HG03097 (cell line): ENCODE results near the gene HS3ST4.
"Not testable (repeated sequence)": the region's sequence is repeated elsewhere in the genome, so short reads cannot be mapped to it uniquely, and the experiment has no call there.

Source experiments
- ATAC-seq: cut with Tn5 transposase; IDR thresholded peaks from one replicate; pipeline ENCODE4 v1.9.1; 2021; ENCODE audit not compliant: unreplicated experiment, low FRiP score

HS3ST4 gene

GRCh38 chr16:25966172-25967097 lies 274.7 kb downstream of the HS3ST4 start:
- ATAC-seq = peak; percentile 91

DNA sequence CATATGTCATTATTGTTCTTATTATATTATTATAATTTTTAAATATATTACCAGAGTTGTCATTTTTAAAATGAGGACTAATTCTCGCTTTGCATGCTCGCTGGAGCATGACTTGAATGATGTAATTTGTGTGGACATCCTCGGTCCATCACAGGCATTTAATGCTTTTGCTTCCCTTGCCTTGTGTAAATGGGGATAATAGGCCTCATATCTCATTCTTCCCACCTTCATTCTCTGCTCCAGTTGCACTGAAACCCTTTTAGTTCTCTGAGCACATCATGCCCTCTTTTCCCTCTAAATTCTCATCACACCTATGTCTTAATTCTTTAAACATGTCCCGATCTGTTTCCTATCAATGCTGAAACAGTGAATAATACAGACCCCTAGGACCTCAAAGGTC lies 285.4 kb downstream of the HS3ST4 start:
- no peak for ATAC-seq

DNA sequence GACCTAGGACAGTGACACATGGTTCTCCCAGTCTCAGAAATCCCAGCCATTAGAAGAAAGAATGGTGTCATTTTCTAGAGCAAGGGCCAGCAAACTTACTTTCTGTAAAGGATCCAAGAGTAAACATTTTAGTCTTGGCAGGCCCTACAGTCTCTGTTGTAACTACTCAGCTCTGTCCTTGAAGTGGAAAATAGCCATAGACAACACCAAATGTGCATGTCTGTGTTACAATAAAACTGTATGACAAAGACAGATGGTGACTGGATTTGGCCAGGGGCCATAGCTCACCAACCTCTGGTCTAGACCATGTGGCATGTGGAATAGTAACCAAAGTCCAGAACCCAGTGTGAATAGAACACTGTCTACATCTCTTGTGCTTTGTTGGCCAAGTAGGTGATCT lies 286.5 kb downstream of the HS3ST4 start:
- no peak for ATAC-seq

DNA sequence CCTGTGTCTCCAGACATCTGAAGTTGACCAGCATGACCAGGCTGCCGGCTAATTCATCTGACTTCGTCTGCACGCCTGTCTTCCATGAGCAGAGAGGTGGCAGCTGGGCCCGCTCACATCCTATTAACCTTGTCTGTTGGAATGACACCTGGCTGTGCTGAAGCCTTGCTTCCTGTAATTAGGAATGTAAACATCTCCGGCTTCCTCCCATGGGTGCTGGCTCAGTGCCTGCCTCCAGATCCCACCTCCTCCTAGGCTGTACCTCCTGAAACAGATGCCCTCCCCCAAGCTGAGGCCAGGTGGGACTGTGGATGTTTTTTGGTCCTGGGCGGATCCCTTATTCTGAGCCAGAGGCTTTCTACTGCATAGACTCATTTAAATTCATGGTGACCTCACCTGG lies 296.3 kb downstream of the HS3ST4 start:
- ATAC-seq = no peak

DNA sequence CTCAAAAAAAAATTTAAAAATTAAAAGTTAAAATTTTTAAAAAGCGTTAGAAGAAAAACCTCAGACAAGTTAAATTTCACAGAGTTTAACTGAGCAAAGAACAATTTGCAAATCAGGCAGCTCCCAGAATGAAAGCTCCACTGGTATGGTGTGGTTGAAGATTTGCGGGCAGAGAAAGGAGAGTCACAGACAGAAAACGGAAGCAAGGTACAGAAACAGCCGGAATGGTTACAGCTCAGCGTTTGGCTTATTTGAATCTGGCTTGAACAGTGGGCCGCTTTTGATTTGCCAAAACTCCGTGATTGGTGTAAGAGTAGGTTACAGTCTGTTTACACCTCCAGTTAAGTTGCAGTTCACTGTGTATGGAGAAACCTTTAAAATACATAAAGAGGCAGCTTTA lies 297.1 kb downstream of the HS3ST4 start:
- ATAC-seq = no peak

GRCh38 chr16:25996052-25996451 lies 304.3 kb downstream of the HS3ST4 start:
- ATAC-seq = no peak

GRCh38 chr16:26005336-26005735 lies 313.6 kb downstream of the HS3ST4 start:
- ATAC-seq = no peak

DNA sequence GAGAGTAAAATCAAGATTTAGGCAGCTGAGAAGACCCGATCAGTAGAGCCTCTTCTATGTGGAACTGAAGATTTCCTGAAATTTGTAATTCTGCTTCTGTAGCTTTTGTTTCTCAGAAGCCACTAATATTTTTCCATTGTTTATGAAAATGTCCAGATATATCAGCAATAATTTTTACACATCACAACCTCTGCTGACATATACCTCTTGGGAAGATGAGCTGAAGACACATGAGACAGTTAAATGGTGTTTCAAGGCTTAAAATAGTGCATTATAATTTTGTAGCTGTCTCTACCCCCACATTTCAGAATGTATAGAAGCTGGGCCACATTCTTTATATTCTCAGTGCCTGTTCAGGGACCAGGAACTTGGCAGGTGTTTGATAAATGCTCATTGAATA lies 320.6 kb downstream of the HS3ST4 start:
- no peak for ATAC-seq

- no peak for ATAC-seq
These were observed 324.0 kb downstream of the HS3ST4 start for GRCh38 chr16:26015776-26016175.

- ATAC-seq = no peak
These were observed 325.2 kb downstream of the HS3ST4 start for GRCh38 chr16:26016989-26017388.

DNA sequence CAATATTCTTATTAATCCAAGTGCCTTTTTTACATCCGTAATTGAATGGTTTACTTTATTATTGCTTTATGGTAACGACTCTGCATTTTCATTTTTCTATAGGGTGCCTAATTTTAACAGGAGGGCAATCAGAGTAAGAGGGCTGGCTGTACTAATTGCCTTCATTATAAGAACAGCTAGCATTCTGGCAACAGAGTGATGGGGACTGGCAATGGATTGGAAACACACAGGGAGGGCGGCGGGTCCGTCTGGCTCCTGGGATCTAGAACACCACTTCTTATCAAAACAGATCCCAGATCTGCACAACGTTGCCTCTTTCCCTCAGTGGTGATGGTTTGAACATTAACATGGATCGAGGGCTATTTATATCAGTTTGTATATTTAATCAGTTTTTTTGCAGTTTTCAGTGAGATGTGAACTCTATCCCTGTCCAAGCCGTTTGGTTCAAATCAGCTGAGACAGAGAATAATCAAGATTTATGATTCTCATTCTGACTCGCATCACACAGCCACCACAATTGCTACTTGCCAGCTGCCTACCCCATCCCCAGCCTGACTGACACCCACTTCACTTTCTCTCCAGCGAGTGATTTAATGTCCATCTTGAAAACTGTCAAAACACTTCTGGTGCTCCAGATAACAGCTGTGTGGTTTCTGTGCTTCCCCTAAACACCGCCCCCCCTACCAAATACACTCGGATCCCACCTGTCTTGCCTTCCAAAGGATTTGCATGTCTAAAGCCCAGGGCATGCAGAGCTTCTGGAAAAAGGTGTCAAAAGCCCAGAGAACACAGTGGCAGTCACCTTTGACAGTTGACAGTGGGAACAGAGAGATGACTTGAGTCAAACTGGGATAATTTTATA lies 327.9 kb downstream of the HS3ST4 start:
- ATAC-seq = no peak

- ATAC-seq = no peak
These were observed 335.1 kb downstream of the HS3ST4 start for GRCh38 chr16:26026709-26027450.

DNA sequence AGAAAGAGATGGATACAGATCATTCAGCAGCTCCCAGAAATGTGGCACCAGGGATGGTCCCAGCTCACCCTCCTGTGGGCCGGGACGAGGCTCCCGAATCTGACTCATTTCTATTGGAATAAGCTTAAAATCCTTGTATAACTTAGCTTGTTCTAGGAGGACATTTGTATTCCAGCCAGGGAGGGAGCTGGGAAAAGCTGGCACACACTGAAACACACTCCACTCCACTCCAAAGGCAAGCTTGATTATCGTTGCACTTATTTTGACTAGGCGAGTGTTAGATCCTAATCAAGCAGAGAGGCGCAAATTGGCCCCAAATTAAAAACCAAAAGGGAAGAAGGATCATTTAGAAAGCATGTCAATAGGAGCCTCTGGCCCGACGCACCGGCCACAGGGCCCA lies 339.5 kb downstream of the HS3ST4 start:
- ATAC-seq = no peak

- not testable (repeated sequence) for ATAC-seq
These were observed 340.9 kb downstream of the HS3ST4 start for GRCh38 chr16:26032661-26033060.

DNA sequence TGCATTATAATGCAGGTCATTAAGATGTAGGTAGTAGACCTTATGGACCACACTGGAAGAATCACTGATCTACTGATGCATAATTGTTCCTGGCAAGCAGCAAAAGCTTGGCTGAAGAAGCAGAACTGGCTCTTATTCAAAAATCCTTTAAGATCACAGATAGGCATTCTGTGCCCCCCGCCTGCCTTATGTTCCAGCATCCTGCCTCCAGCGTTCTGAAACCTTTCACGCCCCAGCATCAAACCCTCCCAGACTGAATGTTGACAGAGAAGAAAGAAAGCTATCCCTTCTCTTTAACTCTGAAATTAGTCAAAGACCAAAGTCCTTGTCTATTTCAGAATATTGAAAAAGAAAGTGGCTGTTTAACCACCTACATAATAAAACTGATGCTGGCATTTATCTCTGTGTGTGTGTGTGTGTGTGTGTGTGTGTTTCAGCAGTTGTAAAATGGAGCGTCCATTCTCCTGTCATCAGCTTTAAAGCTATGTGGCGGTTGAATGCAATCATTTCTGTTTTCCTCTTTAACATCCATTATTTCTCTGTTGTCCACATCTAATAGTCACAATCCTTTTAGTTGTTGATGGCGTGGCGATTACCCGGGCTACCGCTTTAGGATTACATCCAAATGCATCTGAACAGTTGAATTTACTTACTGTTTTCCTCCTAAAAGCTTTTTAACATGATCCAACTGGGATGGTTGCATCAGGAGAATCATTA lies 350.4 kb downstream of the HS3ST4 start:
- no peak for ATAC-seq

- no peak for ATAC-seq
These were observed 358.7 kb downstream of the HS3ST4 start for GRCh38 chr16:26050472-26050871.

- ATAC-seq = no peak
These were observed 359.3 kb downstream of the HS3ST4 start for GRCh38 chr16:26051063-26051462.

GRCh38 chr16:26053889-26054288 lies 362.1 kb downstream of the HS3ST4 start:
- no peak for ATAC-seq

DNA sequence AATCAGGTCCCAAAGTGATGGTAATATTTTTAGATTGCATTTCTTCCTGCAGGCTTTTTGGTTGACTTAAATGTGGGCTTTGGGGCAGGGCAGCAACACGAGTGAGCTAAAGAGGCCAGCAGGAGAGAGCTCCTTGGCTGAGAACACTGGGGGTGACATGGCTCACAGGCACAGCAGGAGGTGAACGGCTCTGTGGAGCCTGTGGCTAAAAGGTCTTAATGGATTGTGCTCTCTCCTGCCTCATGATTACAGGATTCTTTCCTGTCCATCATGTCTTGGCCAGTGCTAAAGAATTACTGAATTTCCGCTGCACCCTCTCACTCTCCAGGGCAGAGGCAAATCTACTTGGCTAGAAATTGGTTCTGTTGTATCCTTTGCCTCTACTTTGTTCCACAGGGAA lies 366.6 kb downstream of the HS3ST4 start:
- no peak for ATAC-seq
